HG03469 (cell line): Measurements from ENCODE around the gene CIITA.
"Not testable (repeated sequence)": the region's sequence is repeated elsewhere in the genome, so short reads cannot be mapped to it uniquely, and the experiment has no call there.

Experiments used
- ATAC-seq: cut with Tn5 transposase; IDR thresholded peaks from one replicate; pipeline ENCODE4 v1.9.1; 2021; ENCODE audit warnings: mild to moderate bottlenecking, moderate library complexity, moderate number of reproducible peaks; ENCODE audit not compliant: unreplicated experiment

CIITA gene

DNA sequence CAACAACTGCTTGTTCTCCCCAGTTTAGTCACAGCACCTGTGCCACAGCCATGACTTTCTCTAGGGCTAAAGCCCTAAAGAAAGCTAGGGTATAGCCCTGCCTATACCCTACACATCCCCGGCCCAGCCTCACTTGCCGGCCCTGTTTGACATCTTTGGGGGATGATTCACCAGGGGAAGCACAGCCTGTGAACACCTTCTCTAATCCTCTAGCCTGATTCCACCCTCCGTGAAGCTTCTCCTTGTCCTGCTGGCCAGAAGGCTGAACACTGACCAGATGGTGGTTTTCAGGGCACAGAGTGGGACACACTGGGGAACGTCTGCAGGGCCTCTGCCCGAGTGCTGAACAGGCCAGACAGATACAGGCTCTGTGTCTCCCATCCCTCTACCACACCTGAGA is 73.4 kb downstream of the CIITA start:
- no peak for ATAC-seq

DNA sequence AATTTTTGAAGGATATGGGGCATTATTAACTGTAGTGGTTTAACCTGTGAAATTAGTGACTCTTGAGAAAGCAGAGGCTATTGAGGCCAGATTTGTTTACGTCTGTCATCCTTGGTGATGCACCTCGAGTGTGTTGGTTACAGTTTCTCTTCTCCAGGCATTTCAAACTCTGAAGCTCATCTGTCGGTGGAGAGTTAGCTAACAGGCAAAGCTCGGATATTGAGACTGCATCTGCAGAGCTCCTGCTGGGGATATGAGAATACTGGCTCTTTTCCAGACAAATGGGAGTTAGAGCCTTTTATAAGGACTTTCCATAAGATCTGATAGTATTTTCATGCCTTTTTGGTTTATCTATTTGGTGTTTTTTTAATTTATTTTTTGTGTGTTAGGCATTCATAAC is 74.0 kb downstream of the CIITA start:
- ATAC-seq = no peak

DNA sequence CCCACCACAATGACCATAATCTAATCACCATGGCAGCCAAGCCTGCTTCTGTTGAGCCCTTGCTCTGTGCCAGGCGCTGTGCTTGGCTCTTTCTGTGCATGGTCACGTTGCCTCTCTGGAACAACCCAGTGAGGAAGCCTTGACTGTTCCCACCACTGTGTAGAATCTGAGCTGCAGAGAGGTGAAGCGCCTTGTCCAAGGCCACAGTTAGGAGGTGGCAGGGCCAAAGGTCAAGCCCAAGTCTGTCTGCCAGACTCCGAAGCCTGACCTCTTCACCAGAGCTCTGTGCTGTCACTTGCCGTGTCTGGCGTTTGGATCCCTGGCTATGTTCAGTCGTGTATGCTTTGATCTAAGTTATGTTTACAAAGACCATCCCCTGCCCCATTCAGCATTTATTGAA is 77.9 kb downstream of the CIITA start:
- no peak for ATAC-seq

DNA sequence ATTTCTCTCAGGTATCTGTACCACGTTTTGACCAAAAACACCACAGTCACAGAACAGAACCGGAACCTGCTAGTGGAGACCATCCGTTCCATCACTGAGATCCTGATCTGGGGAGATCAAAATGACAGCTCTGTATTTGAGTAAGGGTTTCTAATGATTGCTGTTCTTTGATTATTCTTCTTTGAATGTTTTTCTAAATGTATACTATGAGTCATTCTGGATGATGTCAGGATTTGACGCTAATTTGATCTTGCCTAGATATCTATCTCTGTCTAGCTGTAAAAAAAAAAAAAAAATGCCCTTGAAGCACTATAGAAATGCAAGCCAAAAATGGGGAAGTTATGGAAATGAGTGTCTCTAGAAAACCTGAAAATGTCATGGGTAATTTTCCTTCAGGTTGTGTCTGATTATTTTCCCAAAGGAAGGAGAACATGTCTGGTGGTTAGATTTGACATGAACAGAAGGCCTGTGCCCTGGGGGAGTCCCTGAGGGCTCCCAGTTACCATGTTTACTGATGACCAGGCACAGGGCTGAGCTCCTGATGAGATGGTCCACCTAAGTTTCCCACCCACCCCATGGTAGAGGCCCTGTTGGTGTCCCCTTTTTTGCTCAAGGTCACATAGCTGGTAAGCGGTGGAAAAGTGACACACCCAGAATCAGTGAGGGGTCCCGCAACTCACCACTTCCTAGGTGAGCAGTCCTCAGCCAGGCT is 80.9 kb downstream of the CIITA start:
- ATAC-seq = no peak

DNA sequence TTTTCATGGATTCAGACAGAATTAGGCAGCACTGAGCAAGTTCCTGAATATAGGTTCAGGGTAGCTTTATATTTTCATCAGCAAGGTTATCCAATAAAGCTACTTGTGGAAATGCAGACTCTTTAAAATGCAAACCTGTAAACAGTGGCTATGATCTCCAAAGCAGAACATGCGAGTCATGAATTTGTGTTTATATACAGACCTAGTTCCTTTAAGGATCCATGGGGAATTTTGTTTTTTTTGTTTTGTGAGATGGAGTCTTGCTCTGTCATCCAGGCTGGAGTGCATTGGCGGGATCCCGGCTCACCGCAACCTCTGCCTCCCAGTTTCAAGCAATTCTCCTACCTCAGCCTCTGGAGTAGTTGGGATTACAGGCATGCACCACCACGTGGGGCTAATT is 82.2 kb downstream of the CIITA start:
- no peak for ATAC-seq

DNA sequence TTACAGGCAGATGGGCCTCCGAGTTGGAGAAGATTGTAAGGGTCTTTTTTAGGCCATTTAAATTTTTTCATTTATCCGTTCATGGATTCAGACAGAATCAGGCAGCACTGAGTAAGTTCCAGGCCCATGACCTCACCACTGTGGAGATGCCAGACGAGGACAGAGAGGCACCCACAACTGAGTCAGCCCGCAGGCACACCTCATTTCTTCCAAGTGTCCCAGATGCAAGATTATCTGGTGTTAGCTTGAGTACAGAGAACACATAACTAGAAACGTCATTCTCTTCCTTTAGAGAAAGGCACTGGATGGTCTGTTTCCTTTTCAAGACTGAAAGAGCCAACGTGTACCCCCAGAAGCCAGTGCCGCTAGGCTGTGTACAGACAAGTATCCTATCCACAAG is 84.2 kb downstream of the CIITA start:
- ATAC-seq = no peak

DNA sequence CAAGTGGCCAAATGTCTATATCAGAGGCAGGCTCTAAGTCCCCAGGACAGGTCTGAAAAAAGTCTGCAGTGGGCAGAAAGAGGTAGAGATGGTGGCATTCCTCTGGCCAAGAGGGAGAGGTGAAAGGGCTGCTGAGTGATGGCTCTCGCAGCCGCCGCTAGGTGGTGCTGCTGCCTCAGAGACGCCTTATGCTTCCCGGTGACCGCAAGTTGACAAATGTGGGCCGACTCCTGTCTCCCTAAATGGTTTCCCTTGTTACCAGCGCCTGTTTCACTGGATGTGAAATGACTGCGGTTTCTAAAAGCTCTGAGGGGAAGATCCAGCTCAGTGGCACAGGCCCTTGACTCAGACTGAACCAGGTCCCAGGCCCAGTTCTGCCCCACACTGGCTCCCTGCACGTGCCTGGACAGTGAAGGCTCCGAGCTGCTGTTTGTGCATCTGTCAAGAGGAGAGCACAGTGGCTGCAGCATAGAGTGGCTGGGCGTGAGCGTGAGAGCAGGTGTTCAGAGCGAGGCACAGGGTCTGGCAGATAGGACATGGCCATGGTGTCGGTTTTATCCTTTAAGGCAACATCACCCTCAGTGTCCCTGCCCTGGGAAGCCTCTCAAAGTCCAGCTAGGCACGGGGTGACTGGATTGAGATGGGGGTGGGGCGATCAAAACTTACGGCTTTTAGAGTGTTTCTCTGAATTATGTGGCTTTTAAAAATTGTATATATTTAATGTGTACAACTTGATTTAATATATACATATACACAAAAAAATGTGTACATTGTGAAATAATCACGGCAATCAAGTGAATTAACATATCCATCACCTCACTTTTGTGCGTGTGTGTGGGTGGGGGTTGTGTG is 87.3 kb downstream of the CIITA start:
- no peak for ATAC-seq

DNA sequence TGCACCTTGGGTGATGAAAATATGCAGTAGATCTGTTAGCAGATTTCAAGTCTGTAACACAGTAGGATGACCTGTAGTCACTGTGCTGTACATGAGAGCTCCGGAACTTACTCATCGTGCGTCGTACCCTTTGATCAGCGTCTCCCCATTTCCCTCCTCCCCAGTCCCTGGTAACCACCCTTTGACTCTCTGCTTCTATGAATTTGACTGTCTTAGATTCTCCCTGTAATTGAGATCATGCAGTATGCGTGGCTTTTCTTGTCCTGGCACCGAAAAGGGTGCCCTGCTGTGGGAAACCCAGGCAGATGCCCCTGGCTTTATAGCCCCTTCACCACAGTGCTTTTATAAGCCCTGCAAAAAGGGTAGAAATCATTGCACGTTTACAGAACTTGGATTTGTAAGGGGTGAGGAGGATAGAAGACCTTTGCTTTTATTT is 87.9 kb downstream of the CIITA start:
- no peak for ATAC-seq

- peak; percentile 53 for ATAC-seq
Observed at GRCh38 chr16:10965440-10966061, 88.5 kb downstream of the CIITA start.

- no peak for ATAC-seq
Observed at GRCh38 chr16:10966129-10966528, 89.1 kb downstream of the CIITA start.

GRCh38 chr16:10966559-10966958 is 89.6 kb downstream of the CIITA start:
- not testable (repeated sequence) for ATAC-seq

GRCh38 chr16:10967986-10968385 is 91.0 kb downstream of the CIITA start:
- ATAC-seq = no peak

DNA sequence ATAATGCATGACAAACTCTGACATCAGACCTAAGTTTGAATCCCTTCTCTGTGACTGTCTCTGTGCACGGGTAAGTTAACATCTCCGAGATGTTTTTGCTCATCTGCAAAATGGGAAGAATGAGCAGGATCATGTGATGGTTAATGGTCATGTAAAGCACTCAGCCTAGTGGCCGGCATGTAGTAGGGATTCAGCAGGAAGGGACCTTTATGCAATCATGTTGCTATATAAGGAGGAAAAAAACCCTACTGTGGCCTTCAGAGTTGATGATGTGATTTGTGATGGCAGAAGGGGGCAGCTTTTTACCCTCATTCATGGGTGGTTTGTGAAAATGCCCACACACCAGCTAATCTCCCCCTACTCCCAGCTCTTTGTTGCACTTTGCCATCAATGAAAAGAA is 91.5 kb downstream of the CIITA start:
- ATAC-seq = no peak

- no peak for ATAC-seq
Observed at GRCh38 chr16:10969615-10970014, 92.6 kb downstream of the CIITA start.

GRCh38 chr16:10970065-10970464 is 93.1 kb downstream of the CIITA start:
- ATAC-seq = no peak

- no peak for ATAC-seq
Observed at GRCh38 chr16:10971560-10971961, 94.6 kb downstream of the CIITA start.

DNA sequence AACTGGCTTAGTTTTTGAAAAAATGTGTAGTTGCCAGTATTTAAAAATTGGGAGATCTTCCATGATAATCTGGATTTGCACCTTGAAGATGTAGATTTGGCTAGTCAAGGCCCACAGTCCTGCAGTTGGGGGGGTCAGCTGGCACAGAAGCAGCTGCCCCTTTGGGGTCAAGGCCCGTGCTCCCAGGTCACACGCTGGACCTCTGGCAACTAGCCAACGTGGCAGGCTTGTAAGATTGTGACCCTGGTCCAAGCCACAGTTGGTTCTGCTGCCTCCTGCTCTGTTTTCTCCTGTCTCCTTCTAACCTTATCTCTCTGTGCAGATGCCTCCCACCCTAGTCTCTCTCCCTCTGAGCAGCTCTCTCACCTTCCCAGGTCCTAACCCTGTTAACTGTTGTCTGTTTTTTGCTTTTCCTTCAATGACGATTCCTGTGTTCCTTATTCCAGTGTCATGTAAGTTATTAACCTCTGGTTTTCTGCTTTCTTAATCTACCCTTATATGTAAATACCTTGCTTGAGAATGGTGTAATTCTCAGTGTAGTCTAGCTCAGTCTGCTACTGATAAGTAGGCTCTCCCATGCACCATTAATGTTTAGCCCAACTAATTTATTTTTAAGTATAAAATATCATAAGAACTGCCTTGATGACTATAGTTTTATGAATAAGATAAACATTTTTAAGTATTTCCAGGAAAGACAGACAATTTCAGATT is 95.3 kb downstream of the CIITA start:
- ATAC-seq = no peak

GRCh38 chr16:10972819-10973464 is 95.9 kb downstream of the CIITA start:
- ATAC-seq = no peak

GRCh38 chr16:10976634-10977033 is 99.6 kb downstream of the CIITA start:
- ATAC-seq = no peak

DNA sequence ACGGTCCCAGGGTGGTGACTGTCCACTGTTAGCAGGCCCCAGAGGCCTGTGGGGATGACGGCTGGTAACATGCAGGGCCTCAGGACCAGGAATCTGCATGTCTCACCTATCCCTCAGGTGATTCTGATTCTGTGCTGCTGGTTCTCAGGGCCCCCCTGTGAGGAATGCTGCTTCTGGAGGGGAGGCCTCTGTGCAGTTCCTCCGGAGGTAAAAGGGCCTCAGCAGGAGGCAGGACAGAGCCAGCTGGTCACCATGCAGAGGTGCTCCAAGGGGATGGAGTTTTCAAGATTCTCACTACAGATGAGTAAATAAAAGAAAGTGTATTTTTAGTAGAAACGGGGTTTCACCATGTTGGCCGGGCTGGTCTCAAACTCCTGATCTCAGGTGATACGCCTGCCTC is 101.1 kb downstream of the CIITA start:
- ATAC-seq = no peak
